Psoas muscle (tissue), 8 donors: Measurements from ENCODE around the gene MED13L. TPM values are rescaled to one million over a fixed set of nuclear protein-coding genes. Genes with fewer than 3 reads are reported as not detected.

ENCODE experiments used
- ATAC-seq, 4 donors: fragments of 200-7000 bp; cut with Tn5 transposase; one replicate each; pipeline ENCODE4 v1.9.1; 2020; ENCODE audit warnings: moderate library complexity in 3 of 4, mild to moderate bottlenecking in 2 of 4
- DNase-seq, 2 donors: peaks; one replicate each; pipeline ENCODE4 v3.0.0-alpha.2; 2020
- H3K27ac ChIP-seq: fragments of 200-600 bp; one replicate; pipeline ENCODE4 v1.8.0; 2022
- H3K27me3 ChIP-seq, 3 donors: fragments of 200-600 bp in 1 of 3; one replicate each; pipeline versions ENCODE4 v1.6.1 to v1.8.0; 2013 to 2022; ENCODE audit warnings: low read length in 2 of 3, mild to moderate bottlenecking in 2 of 3, moderate library complexity in 1 of 3; ENCODE audit not compliant: insufficient read depth in 3 of 3
- H3K36me3 ChIP-seq, 2 donors: fragments of 200-600 bp in 1 of 2; one replicate each; pipeline versions ENCODE4 v1.6.1 to v1.8.0; 2013 to 2022; ENCODE audit warnings: low read depth in 1 of 2, mild to moderate bottlenecking in 1 of 2, moderate library complexity in 1 of 2; ENCODE audit not compliant: insufficient read depth in 1 of 2
- H3K4me1 ChIP-seq: fragments of 200-600 bp; one replicate; pipeline ENCODE4 v1.8.0; 2022
- H3K4me3 ChIP-seq: fragments of 200-600 bp; one replicate; pipeline ENCODE4 v1.8.0; 2022; ENCODE audit warnings: mild to moderate bottlenecking
- H3K9me3 ChIP-seq: fragments of 200-600 bp; one replicate; pipeline ENCODE4 v1.8.0; 2022
- CTCF ChIP-seq: fragments of 200-600 bp; IDR thresholded peaks from one replicate; pipeline ENCODE4 v1.8.0; 2022; ENCODE audit warnings: antibody characterized with exemption
- WGBS, 3 donors: extraction: QIAGEN DNeasy Blood & Tissue Kit; methylation state at CpG; one replicate each; pipeline versions ENCODE4 v1.1.6 to v1.1.7; 2013; 5-methylcytosine and 5-hydroxymethylcytosine counted together
- intact Hi-C, 2 donors: fragments of 100-400 bp; cut with DNase I; formaldehyde crosslinking; loops; one replicate each; pipeline versions ENCODE4 v1.11.0 to v1.14.2; 2022
- polyA plus RNA-seq, 3 donors: library from polyadenylated mRNA; stranded (reverse); fragments of 200-250 nt; gene quantifications; one replicate each; pipeline ENCODE4 v1.2.3, GENCODE V29; 2013
- total RNA-seq, 4 donors: library from RNA; stranded (reverse); fragmentation: NEBNext Ultra II Directional in 2 of 4; extraction: Animal tissue kit (Norgen Biotek cat#: 25700) in 2 of 4; gene quantifications; one replicate each; pipeline versions ENCODE4 v1.2.1 to v1.2.4, GENCODE V29; 2021 to 2023
- donor health status: healthy with polysubstance abuse.
- donor health status: DM: no; HTN: no; CAD: no; lungs with moderate emphysema.
- donor health status: Bipolar disorder and iron deficiency.
- donor health status: healthy.
- donor health status: DM: yes; HTN: yes; CAD: no.
- donor health status: DM: no; HTN: no; CAD: no.
- donor health status: DM: no; HTN: no; CAD: no.
- donor health status: DM: yes; HTN: yes; CAD: no.

The MED13L gene
- total and polyA plus RNA-seq, 7 donors: 8.9 to 90.5 (median 72.5) TPM

- no peaks in the 10 kb centered on the region for H3K36me3 ChIP-seq
- ATAC-seq (no peak), DNase-seq (no peak)
- intact Hi-C loops: no loop called here
- H3K27ac ChIP-seq: no peak overlapping the region
- peaks cover 56% of the 10 kb centered on the region for H3K4me1 ChIP-seq
- 78 to 87% (median 79%) methylated on average over 4 of the region's 4 CpGs for WGBS, 3 donors
- no peaks in the 10 kb centered on the region for H3K9me3 ChIP-seq
- H3K27me3 ChIP-seq: no peaks in the 10 kb centered on the region
- no peak for TF ChIP-seq CTCF
- no peak overlapping the region for H3K4me3 ChIP-seq
Measured at GRCh38 chr12:116210762-116211161, 66.7 kb downstream of the MED13L start.

- Histone ChIP-seq H3K9me3 (no peaks in the 10 kb centered on the region), H3K4me1 (peaks cover 49% of the 10 kb centered on the region)
- no peak for TF ChIP-seq CTCF
Measured at GRCh38 chr12:116210131-116210530, 67.4 kb downstream of the MED13L start.

GRCh38 chr12:116209503-116209902, 68.0 kb downstream of the MED13L start:
- no peak for DNase-seq
- Histone ChIP-seq H3K27me3 (no peaks in the 10 kb centered on the region), H3K9me3 (no peaks in the 10 kb centered on the region), H3K4me3 (no peak overlapping the region), H3K4me1 (peaks cover 46% of the 10 kb centered on the region), H3K36me3 (no peaks in the 10 kb centered on the region), H3K27ac (no peak overlapping the region)
- no peak for ATAC-seq
- TF ChIP-seq CTCF: no peak
- intact Hi-C loops: no loop called here
- 90 to 93% (median 91%) methylated on average over 2 of the region's 2 CpGs for WGBS, 3 donors

More at GRCh38 chr12:116210131-116210530, 67.4 kb downstream of the MED13L start:
- WGBS, 3 donors: 76 to 83% (median 77%) methylated on average over 5 of the region's 5 CpGs
- DNase-seq: no peak
- intact Hi-C loops: no loop called here
- Histone ChIP-seq H3K27ac (no peak overlapping the region), H3K36me3 (no peaks in the 10 kb centered on the region), H3K27me3 (no peaks in the 10 kb centered on the region), H3K4me3 (no peak overlapping the region)
- no peak for ATAC-seq

GRCh38 chr12:116207274-116207673, 70.2 kb downstream of the MED13L start:
- no peak for ATAC-seq
- no peak for DNase-seq
- no peak overlapping the region for H3K27ac ChIP-seq
- H3K4me1 ChIP-seq: peaks cover 57% of the 10 kb centered on the region
- H3K36me3 ChIP-seq: no peaks in the 10 kb centered on the region
- intact Hi-C loops: no loop called here
- no peaks in the 10 kb centered on the region for H3K27me3 ChIP-seq
- TF ChIP-seq CTCF: no peak
- H3K4me3 ChIP-seq: no peak overlapping the region
- H3K9me3 ChIP-seq: no peaks in the 10 kb centered on the region
- 95 to 97% (median 96%) methylated on average over 3 of the region's 3 CpGs for WGBS, 3 donors

- no peaks in the 10 kb centered on the region for H3K36me3 ChIP-seq
- no peak for DNase-seq
- no peak overlapping the region for H3K27ac ChIP-seq
- H3K9me3 ChIP-seq: no peaks in the 10 kb centered on the region
- TF ChIP-seq CTCF: no peak
- 95 to 96% (median 96%) methylated on average over 3 of the region's 3 CpGs for WGBS, 3 donors
- ATAC-seq: no peak
- peaks cover 57% of the 10 kb centered on the region for H3K4me1 ChIP-seq
- intact Hi-C loops: no loop called here
- no peak overlapping the region for H3K4me3 ChIP-seq
- no peaks in the 10 kb centered on the region for H3K27me3 ChIP-seq
Measured at GRCh38 chr12:116206828-116207227, 70.7 kb downstream of the MED13L start.
